Caco-2 (cell line): ENCODE measurements around the gene CDCP2. TPM values are rescaled to one million over a fixed set of nuclear protein-coding genes. Genes with fewer than 3 reads are reported as not detected.

Experiments
- BruUV-seq: library from RNA; stranded (reverse); fragments of 400-500 nt; replicated peaks from 2 replicates; lab custom pipeline; 2021; lab: Mats Ljungman, UMichigan
- CTCF ChIA-PET: fragments of 300-600 bp; sonication (Branson Sonifier 250); formaldehyde crosslinking; loops from one replicate; lab custom pipeline; 2022; ENCODE audit warnings: antibody characterized with exemption; lab: Charles Lee
- POLR2A ChIA-PET: fragments of 300-600 bp; sonication (Branson Sonifier 250); formaldehyde crosslinking; loops from one replicate; lab custom pipeline; 2022; ENCODE audit warnings: antibody characterized with exemption; lab: Charles Lee
- DNase-seq, 2 experiments: peaks; one replicate each; pipeline versions ENCODE4 v3.0.0 to v3.0.0-alpha.2; 2020 to 2022
- H3K27me3 ChIP-seq: replicated peaks from 2 replicates; pipeline ENCODE4 v1.6.0; 2011; ENCODE audit warnings: low read length; ENCODE audit not compliant: control insufficient read depth, insufficient read depth
- H3K36me3 ChIP-seq: 2 replicates; pipeline ENCODE4 v1.5.1; 2011; ENCODE audit warnings: low read length; ENCODE audit not compliant: control insufficient read depth, insufficient read depth
- H3K4me1 ChIP-seq: fragments of 250-450 bp; sonication (Bioruptor Pico); 2 replicates; pipeline ENCODE4 v1.5.1; 2020; ENCODE audit warnings: mild to moderate bottlenecking
- H3K4me3 ChIP-seq: 2 replicates; pipeline ENCODE4 v1.5.1; 2011; ENCODE audit warnings: low read depth, mild to moderate bottlenecking, control low read depth, low read length
- H3K9me3 ChIP-seq: fragments of 250-450 bp; sonication (Bioruptor Pico); 2 replicates; pipeline ENCODE4 v1.5.1; 2020; ENCODE audit warnings: mild to moderate bottlenecking, moderate library complexity
- H3K27ac Mint-ChIP-seq: one replicate; pipeline ENCODE4 v1.8.0; 2022; ENCODE audit warnings: mixed read lengths; ENCODE audit not compliant: unreplicated experiment
- H3K27me3 Mint-ChIP-seq: one replicate; pipeline ENCODE4 v1.8.0; 2022; ENCODE audit warnings: mixed read lengths; ENCODE audit not compliant: insufficient read depth, unreplicated experiment
- H3K36me3 Mint-ChIP-seq: one replicate; pipeline ENCODE4 v1.8.0; 2022; ENCODE audit warnings: mild to moderate bottlenecking, mixed read lengths; ENCODE audit not compliant: insufficient read depth, unreplicated experiment
- H3K4me1 Mint-ChIP-seq: one replicate; pipeline ENCODE4 v1.8.0; 2022; ENCODE audit warnings: low read depth, mixed read lengths; ENCODE audit not compliant: unreplicated experiment
- H3K4me3 Mint-ChIP-seq: one replicate; pipeline ENCODE4 v1.8.0; 2022; ENCODE audit warnings: mild to moderate bottlenecking, moderate library complexity, mixed read lengths; ENCODE audit not compliant: unreplicated experiment
- H3K9me3 Mint-ChIP-seq: one replicate; pipeline ENCODE4 v1.8.0; 2022; ENCODE audit warnings: mixed read lengths; ENCODE audit not compliant: unreplicated experiment
- CTCF ChIP-seq, 2 experiments: fragments of 200-600 bp in 1 of 2; IDR thresholded peaks; 1 replicate in 1 of 2; 2 replicates in 1 of 2; pipeline versions ENCODE4 v1.5.1 to v1.8.0; 2011 to 2022; ENCODE audit warnings: antibody characterized with exemption in 1 of 2, control low read depth in 1 of 2, inconsistent platforms in 1 of 2, low read depth in 1 of 2, low read length in 1 of 2, mild to moderate bottlenecking in 1 of 2, moderate library complexity in 1 of 2; ENCODE audit not compliant: insufficient read depth in 1 of 2, severe bottlenecking in 1 of 2, unreplicated experiment in 1 of 2
- intact Hi-C: fragments of 100-400 bp; cut with micrococcal nuclease; formaldehyde crosslinking; loops from one replicate; pipeline ENCODE4 v1.10.0; 2022; ENCODE audit not compliant: unreplicated experiment
- total RNA-seq: library from RNA; stranded (reverse); gene quantifications from 2 replicates; pipeline ENCODE4 v1.2.3, GENCODE V29; 2022

Gene CDCP2
- total RNA-seq, 1 experiment from 2014 or later: not detected

- Histone ChIP-seq H3K9me3 (no peaks in the 10 kb centered on the region), H3K36me3 (no peaks in the 10 kb centered on the region), H3K4me3 (no peak overlapping the region), H3K27me3 (no peaks in the 10 kb centered on the region), H3K4me1 (peaks cover 13% of the 10 kb centered on the region)
- Mint-ChIP-seq H3K27me3 (no peaks in the 10 kb centered on the region), H3K27ac (peak overlapping the region; percentile 76), H3K36me3 (no peaks in the 10 kb centered on the region), H3K4me1 (peaks cover 14% of the 10 kb centered on the region), H3K9me3 (no peaks in the 10 kb centered on the region), H3K4me3 (no peak overlapping the region)
- intact Hi-C loops: no loop called here
- no peak for DNase-seq
- no peak for TF ChIP-seq CTCF (IDR thresholded peaks at IDR 0.05; ENCODE audit: insufficient read depth in 1 of 2, low read depth in 1 of 2, low read length in 1 of 2, severe bottlenecking in 1 of 2, unreplicated experiment in 1 of 2)
- CTCF ChIA-PET: interaction anchor here (1.1 kb wide), 1 partner anchor 13 kb away, joined by 3 read pairs; no protein-coding TSS in a partner anchor
- BruUV-seq: no TSS peak
- POLR2A ChIA-PET: interaction anchor here (1.0 kb wide), 1 partner anchor 63 kb away, joined by 4 read pairs; the partner anchor contains the start of genes CYB5RL and MRPL37
Measured at GRCh38 chr1:54136963-54137533, 15.8 kb downstream of the CDCP2 start.

GRCh38 chr1:54136269-54136896, 16.4 kb downstream of the CDCP2 start:
- Mint-ChIP-seq H3K27ac (peak overlapping the region; percentile 76), H3K27me3 (no peaks in the 10 kb centered on the region), H3K36me3 (no peaks in the 10 kb centered on the region), H3K4me1 (peaks cover 14% of the 10 kb centered on the region), H3K9me3 (no peaks in the 10 kb centered on the region), H3K4me3 (no peak overlapping the region)
- H3K36me3 ChIP-seq: no peaks in the 10 kb centered on the region
- H3K27me3 ChIP-seq: no peaks in the 10 kb centered on the region
- no TSS peak for BruUV-seq
- intact Hi-C loops: no loop called here
- H3K4me1 ChIP-seq: peaks cover 13% of the 10 kb centered on the region
- POLR2A ChIA-PET: interaction anchor here (1.0 kb wide), 1 partner anchor 64 kb away, joined by 4 read pairs; the partner anchor contains the start of genes CYB5RL and MRPL37
- H3K9me3 ChIP-seq: no peaks in the 10 kb centered on the region
- H3K4me3 ChIP-seq: no peak overlapping the region
- TF ChIP-seq CTCF (IDR thresholded peaks at IDR 0.05; ENCODE audit: insufficient read depth in 1 of 2, low read depth in 1 of 2, low read length in 1 of 2, severe bottlenecking in 1 of 2, unreplicated experiment in 1 of 2): no peak
- CTCF ChIA-PET: interaction anchor here (1.1 kb wide), 1 partner anchor 13 kb away, joined by 3 read pairs; no protein-coding TSS in a partner anchor
- DNase-seq: no peak

- peak overlapping the region; percentile 76 for H3K27ac Mint-ChIP-seq
- intact Hi-C loops: no loop called here
- no TSS peak for BruUV-seq
- Histone ChIP-seq H3K27me3 (no peaks in the 10 kb centered on the region), H3K36me3 (no peaks in the 10 kb centered on the region), H3K9me3 (no peaks in the 10 kb centered on the region), H3K4me3 (no peak overlapping the region), H3K4me1 (peaks cover 13% of the 10 kb centered on the region)
- no peak for DNase-seq
- ChIA-PET POLR2A (no interaction called here), CTCF (interaction anchor here (1.1 to 1.2 kb wide), 2 partner anchors 12 to 14 kb away, joined by 3 to 4 read pairs; no protein-coding TSS in a partner anchor)
- H3K4me3 Mint-ChIP-seq: no peak overlapping the region
- H3K4me1 Mint-ChIP-seq: peaks cover 14% of the 10 kb centered on the region
- H3K36me3 Mint-ChIP-seq: no peaks in the 10 kb centered on the region
- no peaks in the 10 kb centered on the region for H3K27me3 Mint-ChIP-seq
- H3K9me3 Mint-ChIP-seq: no peaks in the 10 kb centered on the region
- no peak for TF ChIP-seq CTCF (IDR thresholded peaks at IDR 0.05; ENCODE audit: insufficient read depth in 1 of 2, low read depth in 1 of 2, low read length in 1 of 2, severe bottlenecking in 1 of 2, unreplicated experiment in 1 of 2)
Measured at GRCh38 chr1:54135436-54136120, 17.2 kb downstream of the CDCP2 start.
